ENCODE results near the gene CHST9. TPM values are rescaled to one million over a fixed set of nuclear protein-coding genes. Genes with fewer than 3 reads are reported as not detected.

The CHST9 gene
- total and polyA plus RNA-seq, 2 of the 13 experiments (the other 11 are each of a cell fraction or from before 2014, with no cell fraction given) = 3.2 to 9.6 TPM

- peak; percentile 57 for TF ChIP-seq ZNF687 (CRISPR knock-in tag; IDR thresholded peaks at IDR 0.05)
- TF ChIP-seq BCL6 (CRISPR knock-in tag; IDR thresholded peaks at IDR 0.05) = peak; percentile 75
- no peak for TF ChIP-seq ATF5 (CRISPR knock-in tag; IDR thresholded peaks at IDR 0.05; ENCODE audit: low read depth)
- TF ChIP-seq ZNF615 (CRISPR knock-in tag; IDR thresholded peaks at IDR 0.05; ENCODE audit: borderline replicate concordance) = no peak
- TF ChIP-seq CBFB (CRISPR knock-in tag; IDR thresholded peaks at IDR 0.05) = peak; percentile 36; the same call in 1 of the 2 replicates
- TF ChIP-seq ZNF251 (CRISPR knock-in tag; IDR thresholded peaks at IDR 0.05) = no peak
- 0 out of 2 replicates have a peak, but pooled peaks have one; percentile 29 for TF ChIP-seq ZNF580 (CRISPR knock-in tag; IDR thresholded peaks at IDR 0.05; ENCODE audit: borderline replicate concordance, low read depth)
- TF ChIP-seq PRDM4 (CRISPR knock-in tag; IDR thresholded peaks at IDR 0.05; ENCODE audit: borderline replicate concordance) = no peak
- no peak for TF ChIP-seq KLF9 (CRISPR knock-in tag; IDR thresholded peaks at IDR 0.05; ENCODE audit: low read depth)
- TF ChIP-seq NR2F6 (IDR thresholded peaks at IDR 0.05) = no peak
- peak; percentile 58; the same call in 1 of the 2 replicates for TF ChIP-seq NR2F6 (CRISPR knock-in tag; IDR thresholded peaks at IDR 0.05)
- TF ChIP-seq TEAD3 (CRISPR knock-in tag; optimal IDR thresholded peaks at IDR 0.05; ENCODE audit: borderline replicate concordance) = peak; percentile 100
- 0 out of 2 replicates have a peak, but pooled peaks have one; percentile 35 for TF ChIP-seq FOXA3 (CRISPR knock-in tag; IDR thresholded peaks at IDR 0.05)
- TF ChIP-seq PHF8 (CRISPR knock-in tag; IDR thresholded peaks at IDR 0.05) = 0 out of 2 replicates have a peak, but pooled peaks have one; percentile 27
- peak; percentile 83; the same call in 1 of the 2 replicates for TF ChIP-seq ETV5 (CRISPR knock-in tag; IDR thresholded peaks at IDR 0.05; ENCODE audit: borderline replicate concordance)
- peak; percentile 69 for TF ChIP-seq USF2 (IDR thresholded peaks at IDR 0.05; ENCODE audit: low read depth, low read length)
- no peak; the same call in 1 of the 2 replicates for TF ChIP-seq USF2 (CRISPR knock-in tag; IDR thresholded peaks at IDR 0.05; ENCODE audit: borderline replicate concordance)
- peak; percentile 26; the same call in 1 of the 2 replicates for TF ChIP-seq RFXAP (CRISPR knock-in tag; IDR thresholded peaks at IDR 0.05; ENCODE audit: borderline replicate concordance)
- TF ChIP-seq ZNF138 (CRISPR knock-in tag; IDR thresholded peaks at IDR 0.05; ENCODE audit: low read depth) = no peak
- TF ChIP-seq SOX13 (IDR thresholded peaks at IDR 0.05) = no peak
- peak in 1 of 2 experiments; percentile 71; a peak in 2 of 4 replicates for TF ChIP-seq SOX13 (CRISPR knock-in tag; conservative IDR thresholded peaks at IDR 0.05 in 1 of 2, IDR thresholded peaks at IDR 0.05 in 1 of 2)
These were observed 48.9 kb downstream of the CHST9 start (continued) for GRCh38 chr18:27136208-27136535.
